Endothelial cell of umbilical vein (primary cell): ENCODE measurements around the gene SPSB1. TPM values are rescaled to one million over a fixed set of nuclear protein-coding genes. Genes with fewer than 3 reads are reported as not detected.

ENCODE experiments used
- BruUV-seq: library from RNA; stranded (reverse); fragments of 400-500 nt; replicated peaks from 2 replicates; lab custom pipeline; 2021; lab: Mats Ljungman, UMichigan
- CTCF ChIA-PET: fragments of 300-600, 350-600 bp; sonication (Branson Sonifier 250); formaldehyde crosslinking; loops from one replicate; lab custom pipeline; 2021; ENCODE audit warnings: antibody characterized with exemption, inconsistent platforms; lab: Charles Lee
- POLR2A ChIA-PET: fragments of 300-600, 350-600 bp; sonication (Branson Sonifier 250); formaldehyde crosslinking; loops from one replicate; lab custom pipeline; 2021; ENCODE audit warnings: antibody characterized with exemption, inconsistent platforms; lab: Charles Lee
- DNase-seq: peaks from one replicate; pipeline ENCODE4 v3.0.0-alpha.2; 2011; ENCODE audit warnings: low read depth, low spot score
- FAIRE-seq: peaks from 2 replicates; lab custom pipeline; 2011; peaks lifted over from hg19 to GRCh38; lab: Jason Lieb, UNC
- H2AFZ ChIP-seq: 2 replicates; pipeline ENCODE4 v1.6.0; 2012; ENCODE audit warnings: low read depth, low read length, control low read depth, inconsistent platforms
- H3K27ac ChIP-seq: 2 replicates; pipeline ENCODE4 v1.5.1; 2011; ENCODE audit warnings: low read depth, mild to moderate bottlenecking, control low read depth, low read length, moderate library complexity; ENCODE audit not compliant: insufficient read depth
- H3K27me3 ChIP-seq, 2 experiments: 2 replicates each; pipeline versions ENCODE4 v1.6.0 to v1.6.1; 2011; ENCODE audit warnings: low read length in 2 of 2, mixed read lengths in 1 of 2; ENCODE audit not compliant: control insufficient read depth in 2 of 2, insufficient read depth in 2 of 2
- H3K36me3 ChIP-seq, 2 experiments: 2 replicates in 1 of 2; 3 replicates in 1 of 2; pipeline ENCODE4 v1.5.1; 2011; ENCODE audit warnings: low read length in 2 of 2, mild to moderate bottlenecking in 1 of 2, moderate library complexity in 1 of 2; ENCODE audit not compliant: control insufficient read depth in 2 of 2, insufficient read depth in 2 of 2; ENCODE audit errors: extremely low read depth in 1 of 2
- H3K4me1 ChIP-seq: 3 replicates; pipeline ENCODE4 v1.5.1; 2011; ENCODE audit warnings: mild to moderate bottlenecking, low read length; ENCODE audit not compliant: control insufficient read depth, insufficient read depth; ENCODE audit errors: extremely low read depth
- H3K4me2 ChIP-seq: 2 replicates; pipeline ENCODE4 v1.6.1; 2011; ENCODE audit warnings: low read length, control low read depth, mixed read lengths; ENCODE audit not compliant: insufficient read depth
- H3K4me3 ChIP-seq, 3 experiments: fragments of 200-600 bp in 1 of 3; sonication (generic), shearing (Covaris generic) in 1 of 3; replicated peaks in 1 of 3; 2 replicates each; pipeline ENCODE4 v1.5.1; 2011 to 2016; ENCODE audit warnings: control low read depth in 3 of 3, low read length in 3 of 3, mild to moderate bottlenecking in 2 of 3, inconsistent platforms in 1 of 3, low read depth in 1 of 3, moderate library complexity in 1 of 3; ENCODE audit not compliant: insufficient read depth in 1 of 3
- H3K79me2 ChIP-seq: 2 replicates; pipeline ENCODE4 v1.6.0; 2012; ENCODE audit warnings: low read length, inconsistent platforms; ENCODE audit not compliant: control insufficient read depth, insufficient read depth
- H3K9ac ChIP-seq: replicated peaks from 2 replicates; pipeline ENCODE3; 2011; ENCODE audit warnings: low read length, control low read depth; ENCODE audit not compliant: insufficient read depth; ENCODE audit errors: extremely low read depth
- H3K9me1 ChIP-seq: replicated peaks from 3 replicates; pipeline ENCODE4 v1.6.0; 2011; ENCODE audit warnings: mild to moderate bottlenecking, low read length; ENCODE audit not compliant: control insufficient read depth, insufficient read depth; ENCODE audit errors: extremely low read depth
- H3K9me3 ChIP-seq: replicated peaks from 2 replicates; pipeline ENCODE4 v1.5.1; 2012; ENCODE audit warnings: low read length, inconsistent platforms; ENCODE audit not compliant: control insufficient read depth, insufficient read depth
- H4K20me1 ChIP-seq: replicated peaks from 2 replicates; pipeline ENCODE3; 2011; ENCODE audit warnings: mild to moderate bottlenecking, low read length; ENCODE audit not compliant: control insufficient read depth, insufficient read depth; ENCODE audit errors: extremely low read depth
- CTCF ChIP-seq, 2 donors: IDR thresholded peaks; 1 replicate in 1 of 2; 2 replicates in 1 of 2; pipeline ENCODE4 v1.5.1; 2011; ENCODE audit warnings: low read length in 2 of 2, mild to moderate bottlenecking in 2 of 2, moderate library complexity in 2 of 2, control low read depth in 1 of 2, inconsistent platforms in 1 of 2, low read depth in 1 of 2; ENCODE audit not compliant: insufficient read depth in 1 of 2; ENCODE audit errors: extremely low read depth in 1 of 2
- EZH2 ChIP-seq: IDR thresholded peaks from 2 replicates; pipeline ENCODE4 v1.6.1; 2012; ENCODE audit warnings: borderline replicate concordance, low read depth, mild to moderate bottlenecking, moderate library complexity, low read length, inconsistent platforms; ENCODE audit not compliant: severe bottlenecking
- FOS ChIP-seq: IDR thresholded peaks from 2 replicates; pipeline ENCODE4 v1.6.1; 2011; ENCODE audit warnings: mild to moderate bottlenecking, low read length, moderate library complexity, borderline replicate concordance; ENCODE audit not compliant: insufficient read depth
- GATA2 ChIP-seq: IDR thresholded peaks from 2 replicates; pipeline ENCODE4 v1.7.0; 2011; ENCODE audit warnings: low read depth, mild to moderate bottlenecking, moderate library complexity, mixed read lengths, low read length; ENCODE audit not compliant: insufficient read length, insufficient read depth
- JUN ChIP-seq: IDR thresholded peaks from 2 replicates; pipeline ENCODE4 v1.6.1; 2011; ENCODE audit warnings: borderline replicate concordance, low read depth; ENCODE audit not compliant: insufficient read length, insufficient read depth
- MAX ChIP-seq: IDR thresholded peaks from 2 replicates; pipeline ENCODE4 v1.6.1; 2011; ENCODE audit not compliant: insufficient read depth, insufficient read length
- MYC ChIP-seq: IDR thresholded peaks from one replicate; pipeline ENCODE4 v1.6.1; 2011; ENCODE audit warnings: mild to moderate bottlenecking, low read depth, low read length
- POLR2A ChIP-seq: IDR thresholded peaks from 2 replicates; pipeline ENCODE4 v1.6.1; 2012; ENCODE audit warnings: low read depth, mild to moderate bottlenecking, control low read depth, low read length
- POLR2AphosphoS5 ChIP-seq: IDR thresholded peaks from 2 replicates; pipeline ENCODE4 v1.6.1; 2012; ENCODE audit warnings: low read depth, mild to moderate bottlenecking, control low read depth, low read length, moderate library complexity; ENCODE audit not compliant: insufficient read depth
- dilution Hi-C: fragments of 300-500 bp; cut with MboI; formaldehyde crosslinking; loops from one replicate; pipeline ENCODE4 v1.15.0; 2019; ENCODE audit warnings: low sequenced_read_pairs; ENCODE audit not compliant: extremely low pct_ligation_motif_present
- intact Hi-C: fragments of 100-400 bp; cut with micrococcal nuclease; formaldehyde crosslinking; loops from one replicate; pipeline ENCODE4 v1.10.0; 2022
- polyA plus RNA-seq, 4 experiments: library from polyadenylated mRNA; depleted of rRNA in 3 of 4; stranded (reverse) in 3 of 4; unstranded in 1 of 4; fragments of >200 nt; gene quantifications; 2 replicates each; pipeline versions ENCODE4 v1.2.1 to v1.2.3, GENCODE V29; 2011 to 2012; ENCODE audit warnings: missing spikeins in 1 of 4
- total RNA-seq: library from RNA; stranded (reverse); gene quantifications from 2 replicates; pipeline ENCODE4 v1.2.3, GENCODE V29; 2021

SPSB1 gene
- total and polyA plus RNA-seq, 2 donors (not counting 3 experiments of a cell fraction or from before 2014, with no cell fraction given): 41.9 to 61.2 TPM

GRCh38 chr1:9391620-9392019 is 98.9 kb downstream of the SPSB1 start:
- no peak for FAIRE-seq
- intact Hi-C loops (no loop called here), dilution Hi-C loops (no loop called here)
- DNase-seq: no peak
- no peak overlapping the region for H3K4me3 ChIP-seq
- no peaks in the 10 kb centered on the region for H3K79me2 ChIP-seq
- no peak overlapping the region for H3K4me2 ChIP-seq
- ChIA-PET POLR2A (no interaction called here), CTCF (interaction anchor here (1.1 to 1.6 kb wide), 2 partner anchors 9 to 102 kb away, joined by 3 to 7 read pairs; no protein-coding TSS in a partner anchor)
- no TSS peak for BruUV-seq
- H4K20me1 ChIP-seq: no peaks in the 10 kb centered on the region
- TF ChIP-seq CTCF (IDR thresholded peaks at IDR 0.05; ENCODE audit: extremely low read depth in 1 of 2, insufficient read depth in 1 of 2, low read depth in 1 of 2, low read length in 2 of 2) (no peak), MYC (no peak), EZH2 (no peak), POLR2AphosphoS5 (no peak), MAX (no peak), GATA2 (no peak), JUN (no peak), FOS (no peak), POLR2A (no peak)
- no peaks in the 10 kb centered on the region for H3K36me3 ChIP-seq
- H3K4me1 ChIP-seq: peaks cover 4% of the 10 kb centered on the region
- H3K9me3 ChIP-seq: no peaks in the 10 kb centered on the region
- H3K27me3 ChIP-seq: no peaks in the 10 kb centered on the region
- no peaks in the 10 kb centered on the region for H3K9me1 ChIP-seq
- H3K27ac ChIP-seq: no peak overlapping the region
- no peak overlapping the region for H2AFZ ChIP-seq
- H3K9ac ChIP-seq: no peak overlapping the region
